ENCODE results near the gene DBN1.

The DBN1 gene

DNA sequence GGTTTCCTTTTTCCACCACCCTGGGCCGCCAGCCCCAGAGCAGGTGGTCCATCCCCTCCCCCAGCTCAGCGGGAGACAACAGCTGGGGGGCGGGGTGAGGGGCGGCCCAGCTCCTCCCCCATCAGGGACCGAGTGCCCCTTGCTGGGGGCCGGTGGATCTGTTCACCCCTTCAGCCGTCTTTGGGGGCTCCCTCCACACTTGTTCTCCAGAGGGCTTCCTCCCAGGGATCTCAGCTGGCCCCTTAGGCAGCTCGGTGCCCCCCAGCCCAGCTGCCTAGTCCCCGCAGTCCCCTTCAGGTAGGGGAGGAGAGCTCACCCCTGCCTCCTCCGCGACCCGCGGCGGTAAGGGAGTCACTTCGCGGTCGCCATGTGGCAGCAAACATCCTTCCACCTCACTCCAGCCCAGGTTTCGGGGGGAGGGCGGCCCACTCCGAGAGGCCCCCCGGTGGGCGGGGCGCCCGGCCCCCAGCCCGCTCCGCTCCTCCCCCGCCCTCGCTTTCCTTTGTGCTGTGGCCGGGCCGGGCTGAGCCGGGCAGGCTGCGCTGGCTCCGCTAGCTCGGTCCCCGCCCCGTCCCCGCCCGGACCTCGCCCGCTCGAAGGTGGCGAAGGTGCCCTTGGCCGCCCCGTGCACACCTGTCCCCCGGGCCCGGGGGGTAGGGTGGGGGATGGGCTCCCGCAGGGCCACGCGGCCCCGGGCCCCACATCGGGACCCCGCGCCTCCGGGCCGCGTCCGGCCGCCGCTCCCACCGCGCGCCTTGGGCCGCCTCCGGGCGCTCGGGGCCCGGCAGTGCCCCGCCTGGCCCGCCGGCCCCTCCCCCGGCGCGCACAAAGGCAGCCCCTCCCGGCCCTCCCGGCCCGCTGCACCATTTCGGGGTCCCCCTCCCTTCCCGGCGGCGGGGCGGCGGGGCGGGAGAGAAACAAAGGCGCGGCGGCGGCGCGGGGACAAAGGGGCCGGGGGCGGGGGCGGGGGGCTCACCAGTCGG, 683 bp downstream of the DBN1 start:
- no peak for DNase-seq

- DNase-seq, result no peak
Measured at GRCh38 chr5:177471610-177472356, 1.7 kb downstream of the DBN1 start.

GRCh38 chr5:177470759-177471536, 2.5 kb downstream of the DBN1 start:
- no peak for DNase-seq

GRCh38 chr5:177469750-177470525, 3.5 kb downstream of the DBN1 start:
- DNase-seq, result no peak

GRCh38 chr5:177468685-177469628, 4.5 kb downstream of the DBN1 start:
- no peak for DNase-seq

GRCh38 chr5:177468329-177468684, 5.1 kb downstream of the DBN1 start:
- no peak for DNase-seq

DNA sequence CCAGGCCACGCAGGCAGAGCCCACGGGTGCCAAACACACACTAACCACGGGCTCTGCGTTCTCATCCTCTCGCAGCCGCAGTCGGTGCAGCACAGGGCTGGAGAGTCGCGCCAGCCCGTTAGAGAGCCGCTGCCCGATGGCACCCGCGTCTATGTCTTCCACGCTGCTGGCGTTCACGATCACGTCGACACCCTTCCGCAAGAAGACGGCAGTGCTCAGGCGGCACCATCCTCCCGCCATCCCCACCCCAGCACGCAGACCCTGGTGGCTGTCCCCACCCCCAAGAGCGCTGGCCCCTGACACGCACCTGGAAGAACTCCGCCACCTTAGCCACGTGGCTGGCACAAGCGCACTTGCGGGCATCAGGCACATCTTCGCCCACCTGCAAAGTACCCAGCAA, 6.0 kb downstream of the DBN1 start:
- DNase-seq, result no peak

DNA sequence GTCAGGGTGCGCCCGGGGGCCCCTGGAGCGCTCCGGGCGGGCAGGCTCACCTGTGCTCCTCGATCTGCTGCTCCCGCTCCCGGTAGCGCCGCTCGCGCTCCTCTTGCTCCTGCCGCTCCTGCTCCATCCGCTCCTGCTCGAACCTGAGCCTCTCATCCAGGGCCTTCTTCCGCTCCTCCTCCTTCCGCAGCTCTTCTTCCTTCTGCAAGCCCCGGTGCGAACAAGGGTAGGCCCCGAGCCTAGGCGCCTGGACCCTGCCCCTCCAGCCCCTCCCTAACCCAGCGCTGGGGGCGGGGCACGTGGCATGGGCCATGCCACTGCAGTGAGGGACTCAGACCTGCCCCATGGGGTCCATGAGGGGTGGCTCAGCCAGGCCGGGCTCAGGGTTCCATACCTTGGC, 6.6 kb downstream of the DBN1 start:
- DNase-seq, result no peak

DNA sequence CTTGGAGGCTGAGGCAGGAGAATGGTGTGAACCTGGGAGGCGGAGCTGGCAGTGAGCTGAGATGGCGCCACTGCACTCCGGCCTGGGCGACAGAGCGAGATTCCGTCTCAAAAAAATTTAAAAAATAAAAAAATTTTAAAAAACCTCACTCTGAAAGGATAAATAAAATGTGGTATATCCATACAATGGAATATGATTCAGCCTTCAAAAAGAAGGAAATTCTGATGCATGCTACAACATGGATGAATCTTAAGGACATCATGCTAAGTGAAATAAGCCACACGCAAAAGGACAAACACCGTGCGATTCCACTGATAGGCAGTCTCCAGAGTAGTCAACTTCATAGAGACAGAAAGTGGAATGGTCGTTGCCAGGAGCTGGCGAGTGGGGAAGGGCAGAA, 8.4 kb downstream of the DBN1 start:
- DNase-seq, result no peak

DNA sequence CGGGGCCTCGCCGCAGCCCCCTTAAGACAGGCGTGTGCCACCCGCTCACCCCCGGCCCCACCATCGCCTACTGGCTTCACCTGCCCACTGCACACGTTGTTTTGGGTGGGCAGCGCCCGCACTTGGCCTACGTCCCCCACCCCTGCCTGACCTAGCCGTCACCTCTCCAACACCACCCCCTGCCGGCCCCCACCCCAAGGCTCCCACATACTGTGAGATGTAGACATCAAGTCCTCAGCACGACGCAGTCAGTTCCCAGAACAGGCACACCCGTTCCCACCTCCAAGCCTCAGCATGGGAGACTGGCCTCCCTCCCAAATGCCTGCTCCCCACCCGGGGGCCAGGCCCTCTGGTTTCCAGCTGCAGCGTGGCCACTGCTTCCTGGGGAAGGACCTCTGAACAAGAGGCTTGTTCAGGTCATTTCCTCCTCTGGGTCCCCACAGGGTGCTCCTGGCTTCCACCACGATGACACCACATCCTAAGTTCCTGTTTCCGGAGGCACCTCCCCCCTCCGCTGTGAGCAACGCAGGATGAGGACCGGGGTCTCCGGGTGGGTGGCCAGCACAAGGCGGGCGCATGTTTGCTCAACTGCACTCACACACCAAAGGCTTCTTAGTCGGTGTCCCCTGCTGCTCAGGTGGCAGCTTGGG, 11.3 kb downstream of the DBN1 start:
- DNase-seq, result no peak

DNA sequence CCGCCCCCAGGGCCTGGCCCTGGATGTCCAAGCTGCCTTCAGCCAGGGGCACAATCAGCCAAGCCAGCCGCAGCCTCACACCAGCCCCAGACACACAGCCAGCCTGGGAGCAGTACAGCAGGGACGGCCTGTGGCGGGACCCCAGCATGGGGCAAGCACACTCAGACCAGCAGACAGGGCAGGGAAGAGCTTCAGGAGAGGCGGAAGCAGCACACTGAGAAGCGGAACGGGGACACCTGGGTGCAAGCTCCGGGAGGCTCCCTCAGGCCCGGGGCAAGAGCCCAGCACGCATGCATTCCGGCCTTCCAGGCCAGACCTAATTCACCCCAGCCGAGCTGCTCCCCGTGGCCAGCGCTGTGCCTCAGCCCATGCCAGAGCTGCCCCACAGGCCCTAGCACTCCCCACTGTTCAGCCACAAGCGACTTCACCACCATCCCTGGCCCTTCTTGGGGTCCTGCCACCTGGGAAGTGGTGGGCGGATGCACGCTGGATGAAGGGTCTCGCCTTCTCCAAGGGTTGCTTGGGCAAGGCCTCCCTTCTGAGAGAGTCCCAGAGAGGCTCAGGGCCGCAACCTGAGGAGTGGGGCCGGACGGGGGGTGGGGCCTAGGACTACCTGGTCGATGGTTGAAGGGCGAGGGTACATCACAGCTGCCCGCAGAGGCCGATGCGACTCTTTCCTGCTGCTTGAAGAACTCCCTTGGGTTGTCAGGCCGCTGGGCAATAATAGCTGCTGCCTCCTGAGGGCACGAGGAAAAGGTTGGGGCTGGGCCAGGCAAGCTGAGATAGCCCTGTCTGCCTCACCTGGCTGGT, 13.4 kb downstream of the DBN1 start:
- DNase-seq, result no peak

- no peak for DNase-seq
Measured at GRCh38 chr5:177459357-177459756, 14.1 kb downstream of the DBN1 start.

GRCh38 chr5:177458912-177459350, 14.5 kb downstream of the DBN1 start:
- peak; percentile 86 for DNase-seq

GRCh38 chr5:177457852-177458681, 15.4 kb downstream of the DBN1 start:
- DNase-seq, result no peak

DNA sequence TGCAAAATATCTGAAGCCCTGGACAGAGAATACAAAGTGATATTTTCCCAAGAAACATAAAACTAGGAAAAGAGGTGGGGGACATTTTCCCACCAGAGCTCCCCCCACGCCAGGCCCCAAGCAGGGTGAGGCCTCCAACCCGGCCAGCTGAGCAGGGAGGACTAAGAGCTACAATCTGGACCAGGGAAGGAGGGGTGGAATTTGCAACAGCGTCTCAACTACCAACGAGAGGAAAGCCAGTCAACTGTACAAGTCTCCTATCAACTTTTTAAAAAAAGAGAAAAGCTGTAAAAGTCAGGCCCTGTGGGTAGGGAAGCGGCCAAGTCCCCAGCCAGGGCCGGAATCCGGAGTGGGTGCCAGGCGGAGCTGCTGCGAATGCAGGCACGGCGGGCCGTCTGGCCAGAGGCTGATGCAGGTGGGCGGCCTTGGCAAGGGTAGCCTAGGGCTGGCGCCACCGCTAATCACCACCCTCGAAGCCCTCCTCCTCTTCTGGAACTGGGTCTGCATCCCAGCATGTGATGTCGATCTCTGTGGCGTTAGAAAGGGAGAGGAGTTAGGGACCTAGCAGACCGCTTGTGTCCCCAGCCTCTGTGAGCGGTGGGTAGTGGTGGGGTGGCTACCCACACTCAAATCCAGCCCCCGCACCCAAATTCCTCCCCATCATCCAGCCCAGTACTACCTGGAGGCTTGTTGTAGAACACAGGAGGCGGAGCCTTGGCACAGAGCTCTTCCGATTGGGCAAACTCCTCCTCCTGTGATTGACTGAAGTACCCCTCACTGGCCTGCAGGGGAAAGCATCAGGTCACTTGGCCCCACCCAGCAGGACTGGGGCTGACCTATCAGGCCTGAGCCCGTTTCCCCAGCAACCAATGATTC, 16.2 kb downstream of the DBN1 start:
- DNase-seq, result peak; percentile 98

DNA sequence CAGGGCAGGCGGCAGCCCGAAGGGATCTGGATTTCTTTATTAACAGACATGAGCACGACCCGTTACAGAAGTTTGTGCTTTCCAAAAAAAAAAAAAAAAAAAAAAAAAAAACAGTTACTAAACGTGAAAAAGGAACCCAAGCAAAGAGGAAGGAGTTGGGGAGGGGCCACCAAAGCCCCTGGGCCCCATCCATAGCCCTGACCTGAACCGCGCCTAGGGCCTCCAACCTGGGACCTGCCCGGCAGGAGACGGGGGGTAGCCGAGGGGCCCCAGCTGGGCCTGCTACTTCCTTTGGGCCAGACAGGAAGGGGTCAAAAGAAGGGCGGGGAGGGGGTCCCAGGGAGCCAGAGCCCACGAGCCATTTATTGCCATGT, 16.9 kb downstream of the DBN1 start:
- DNase-seq, result no peak

DNA sequence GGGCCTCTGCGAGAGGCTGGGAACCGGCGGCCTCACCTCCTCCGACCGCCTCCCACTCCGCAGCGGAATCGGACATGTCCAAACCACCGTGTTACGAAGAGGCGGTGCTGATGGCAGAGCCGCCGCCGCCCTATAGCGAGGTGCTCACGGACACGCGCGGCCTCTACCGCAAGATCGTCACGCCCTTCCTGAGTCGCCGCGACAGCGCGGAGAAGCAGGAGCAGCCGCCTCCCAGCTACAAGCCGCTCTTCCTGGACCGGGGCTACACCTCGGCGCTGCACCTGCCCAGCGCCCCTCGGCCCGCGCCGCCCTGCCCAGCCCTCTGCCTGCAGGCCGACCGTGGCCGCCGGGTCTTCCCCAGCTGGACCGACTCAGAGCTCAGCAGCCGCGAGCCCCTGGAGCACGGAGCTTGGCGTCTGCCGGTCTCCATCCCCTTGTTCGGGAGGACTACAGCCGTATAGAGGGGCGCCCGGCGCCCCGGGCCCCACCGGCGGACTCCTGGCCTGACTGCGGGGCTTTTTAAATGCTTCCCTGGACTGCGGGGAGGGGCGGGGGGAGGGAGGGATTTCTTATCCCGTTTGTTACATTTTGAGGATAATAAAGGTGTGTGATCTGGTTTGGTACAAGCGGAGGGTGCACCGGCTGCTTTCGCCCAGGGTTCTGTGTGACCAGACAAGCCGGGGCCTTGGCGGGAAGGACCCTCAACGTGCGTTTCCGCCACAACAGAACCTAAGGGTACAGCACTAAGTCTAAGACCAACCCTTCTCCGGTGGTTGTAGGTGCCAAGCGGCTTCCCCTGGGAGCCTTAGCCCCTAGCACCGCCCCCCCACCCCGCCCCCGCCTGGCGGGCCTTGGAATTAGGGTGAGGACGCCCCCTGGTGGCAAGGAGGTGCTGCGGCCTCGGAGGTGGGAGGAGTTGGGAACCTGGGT, 17.5 kb downstream of the DBN1 start:
- peak; percentile 96 for DNase-seq

Data from islet precursor cell (in vitro differentiated cells).